ENCODE measurements around the gene TMC8.

- TF ChIP-seq, protein P1, sequence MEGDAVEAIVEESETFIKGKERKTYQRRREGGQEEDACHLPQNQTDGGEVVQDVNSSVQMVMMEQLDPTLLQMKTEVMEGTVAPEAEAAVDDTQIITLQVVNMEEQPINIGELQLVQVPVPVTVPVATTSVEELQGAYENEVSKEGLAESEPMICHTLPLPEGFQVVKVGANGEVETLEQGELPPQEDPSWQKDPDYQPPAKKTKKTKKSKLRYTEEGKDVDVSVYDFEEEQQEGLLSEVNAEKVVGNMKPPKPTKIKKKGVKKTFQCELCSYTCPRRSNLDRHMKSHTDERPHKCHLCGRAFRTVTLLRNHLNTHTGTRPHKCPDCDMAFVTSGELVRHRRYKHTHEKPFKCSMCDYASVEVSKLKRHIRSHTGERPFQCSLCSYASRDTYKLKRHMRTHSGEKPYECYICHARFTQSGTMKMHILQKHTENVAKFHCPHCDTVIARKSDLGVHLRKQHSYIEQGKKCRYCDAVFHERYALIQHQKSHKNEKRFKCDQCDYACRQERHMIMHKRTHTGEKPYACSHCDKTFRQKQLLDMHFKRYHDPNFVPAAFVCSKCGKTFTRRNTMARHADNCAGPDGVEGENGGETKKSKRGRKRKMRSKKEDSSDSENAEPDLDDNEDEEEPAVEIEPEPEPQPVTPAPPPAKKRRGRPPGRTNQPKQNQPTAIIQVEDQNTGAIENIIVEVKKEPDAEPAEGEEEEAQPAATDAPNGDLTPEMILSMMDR (conservative IDR thresholded peaks at IDR 0.05; ENCODE audit: low read depth in 2 of 2) = no peak
- TF ChIP-seq, protein P2, sequence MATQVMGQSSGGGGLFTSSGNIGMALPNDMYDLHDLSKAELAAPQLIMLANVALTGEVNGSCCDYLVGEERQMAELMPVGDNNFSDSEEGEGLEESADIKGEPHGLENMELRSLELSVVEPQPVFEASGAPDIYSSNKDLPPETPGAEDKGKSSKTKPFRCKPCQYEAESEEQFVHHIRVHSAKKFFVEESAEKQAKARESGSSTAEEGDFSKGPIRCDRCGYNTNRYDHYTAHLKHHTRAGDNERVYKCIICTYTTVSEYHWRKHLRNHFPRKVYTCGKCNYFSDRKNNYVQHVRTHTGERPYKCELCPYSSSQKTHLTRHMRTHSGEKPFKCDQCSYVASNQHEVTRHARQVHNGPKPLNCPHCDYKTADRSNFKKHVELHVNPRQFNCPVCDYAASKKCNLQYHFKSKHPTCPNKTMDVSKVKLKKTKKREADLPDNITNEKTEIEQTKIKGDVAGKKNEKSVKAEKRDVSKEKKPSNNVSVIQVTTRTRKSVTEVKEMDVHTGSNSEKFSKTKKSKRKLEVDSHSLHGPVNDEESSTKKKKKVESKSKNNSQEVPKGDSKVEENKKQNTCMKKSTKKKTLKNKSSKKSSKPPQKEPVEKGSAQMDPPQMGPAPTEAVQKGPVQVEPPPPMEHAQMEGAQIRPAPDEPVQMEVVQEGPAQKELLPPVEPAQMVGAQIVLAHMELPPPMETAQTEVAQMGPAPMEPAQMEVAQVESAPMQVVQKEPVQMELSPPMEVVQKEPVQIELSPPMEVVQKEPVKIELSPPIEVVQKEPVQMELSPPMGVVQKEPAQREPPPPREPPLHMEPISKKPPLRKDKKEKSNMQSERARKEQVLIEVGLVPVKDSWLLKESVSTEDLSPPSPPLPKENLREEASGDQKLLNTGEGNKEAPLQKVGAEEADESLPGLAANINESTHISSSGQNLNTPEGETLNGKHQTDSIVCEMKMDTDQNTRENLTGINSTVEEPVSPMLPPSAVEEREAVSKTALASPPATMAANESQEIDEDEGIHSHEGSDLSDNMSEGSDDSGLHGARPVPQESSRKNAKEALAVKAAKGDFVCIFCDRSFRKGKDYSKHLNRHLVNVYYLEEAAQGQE (IDR thresholded peaks at IDR 0.05; ENCODE audit: unreplicated experiment) = no peak
- TF ChIP-seq POLR2AphosphoS5 (IDR thresholded peaks at IDR 0.05; ENCODE audit: low read depth) (no peak), EZH2 (IDR thresholded peaks at IDR 0.05; ENCODE audit: low read depth, unreplicated experiment) (no peak), STAT1 (IDR thresholded peaks at IDR 0.05; ENCODE audit: unreplicated experiment) (no peak), EZH2phosphoT487 (IDR thresholded peaks at IDR 0.05; ENCODE audit: unreplicated experiment) (no peak), ETS1 (IDR thresholded peaks at IDR 0.05) (no peak), ZNF331 (CRISPR knock-in tag; IDR thresholded peaks at IDR 0.05; ENCODE audit: low read depth) (no peak), ZNF114 (CRISPR knock-in tag; IDR thresholded peaks at IDR 0.05) (no peak), NANOG (IDR thresholded peaks at IDR 0.05; ENCODE audit: borderline replicate concordance) (no peak), CREB1 (CRISPR knock-in tag; IDR thresholded peaks at IDR 0.05; ENCODE audit: low read depth) (no peak)
These were observed 4.4 kb downstream of the TMC8 start for GRCh38 chr17:78134899-78135385.

Measured in GM23338 (cell line).